Measurements from ENCODE around the gene ZNF362. TPM values are rescaled to one million over a fixed set of nuclear protein-coding genes. Genes with fewer than 3 reads are reported as not detected.

ZNF362 gene
- total and polyA plus RNA-seq, 2 of the 13 experiments (the other 11 are each of a cell fraction or from before 2014, with no cell fraction given): 8.3 to 14.2 TPM

- TF ChIP-seq ARID5B (CRISPR knock-in tag; IDR thresholded peaks at IDR 0.05) (no peak), ETV6 (CRISPR knock-in tag; conservative IDR thresholded peaks at IDR 0.05) (no peak), SAP130 (CRISPR knock-in tag; IDR thresholded peaks at IDR 0.05; ENCODE audit: low read depth) (0 out of 2 replicates have a peak, but pooled peaks have one; percentile 24), ZNF441 (CRISPR knock-in tag; IDR thresholded peaks at IDR 0.05; ENCODE audit: borderline replicate concordance) (no peak), PHF8 (CRISPR knock-in tag; IDR thresholded peaks at IDR 0.05) (no peak)
These were observed 87.2 kb downstream of the ZNF362 start (continued) for GRCh38 chr1:33343539-33343938.

DNA sequence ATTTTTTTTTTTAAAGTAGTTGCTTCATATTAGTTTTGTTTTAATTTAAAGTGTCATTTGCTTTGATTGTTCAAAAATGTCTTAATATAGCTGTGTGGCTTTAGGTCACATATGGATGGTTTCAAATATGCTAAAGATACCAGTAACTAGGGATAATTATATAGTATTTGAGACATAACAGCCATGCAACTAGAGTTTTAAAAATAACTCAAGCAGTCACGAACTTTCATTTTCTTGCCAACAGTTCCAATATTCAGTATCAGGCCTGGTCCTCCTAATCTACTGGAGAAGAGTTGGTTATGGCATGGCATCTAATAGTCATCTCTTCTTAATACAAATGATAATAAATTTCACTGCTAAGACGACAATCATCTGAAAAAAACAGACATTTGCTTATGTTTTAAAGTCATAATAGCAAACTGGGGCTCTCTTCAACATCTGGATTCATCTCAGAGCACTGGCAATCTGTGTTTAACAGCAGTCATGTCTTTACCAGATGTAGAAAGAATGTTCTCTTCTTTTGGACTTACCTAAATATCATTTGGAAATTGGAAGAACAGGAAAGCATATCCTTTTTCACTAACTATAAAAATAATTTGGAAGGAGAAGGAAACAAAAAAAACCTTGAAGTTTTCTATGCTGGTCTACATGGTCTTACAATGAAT, 88.7 kb downstream of the ZNF362 start:
- POLR2A ChIA-PET: no interaction called here
- TSS peak; percentile 1 for BruUV-seq (replicated peaks)
- Histone ChIP-seq H3K9me3 (ENCODE audit: low read length) (no peaks in the 10 kb centered on the region), H3K36me3 (replicated peaks in 1 of 2; ENCODE audit: control insufficient read depth in 1 of 2, insufficient read depth in 2 of 2, low read length in 2 of 2) (peaks cover 2 to 22% of the 10 kb centered on the region in 2 experiments; a peak in 3 of 5 replicates), H3K4me1 (ENCODE audit: insufficient read depth, low read length) (peaks cover 82% of the 10 kb centered on the region), H3K9ac (ENCODE audit: insufficient read depth, low read depth, low read length) (peak overlapping the region; percentile 64; the same call in 1 of the 2 replicates), H3K27me3 (ENCODE audit: control insufficient read depth in 1 of 2, insufficient read depth in 2 of 2, low read length in 2 of 2) (no peaks in the 10 kb centered on the region; a peak in 1 of 5 replicates), H3K4me2 (ENCODE audit: low read depth, low read length) (peak overlapping the region; percentile 88), H2AFZ (ENCODE audit: low read length) (no peak overlapping the region), H4K20me1 (ENCODE audit: insufficient read depth, low read length) (peaks cover 23% of the 10 kb centered on the region), H3K4me3 (replicated peaks in 1 of 3; ENCODE audit: insufficient read depth in 1 of 3, low read depth in 2 of 3, low read length in 3 of 3) (peak overlapping the region in 2 of 3 experiments; percentile 11 to 94; a peak in 2 of 6 replicates), H3K79me2 (ENCODE audit: insufficient read depth, low read length) (peaks cover 84% of the 10 kb centered on the region), H3K27ac (ENCODE audit: extremely low read length, insufficient read depth, low read length) (peak overlapping the region; percentile 92)
- intact Hi-C loops (cut with micrococcal nuclease; ENCODE audit: unreplicated experiment) (no loop called here), in situ Hi-C loops (cut with HindIII; ENCODE audit: extremely low pct_ligation_motif_present, low pct_unique_long_range_greater_than_20kb) (no loop called here)
- DNase-seq (ENCODE audit: low spot score) (no peak), ATAC-seq (no peak), FAIRE-seq (no peak)
- 84% methylated on average over 2 of the region's 2 CpGs for WGBS (ENCODE audit: low lambda C conversion rate)
- TF ChIP-seq MIER2 (CRISPR knock-in tag; IDR thresholded peaks at IDR 0.05) (no peak), RBFOX2 (IDR thresholded peaks at IDR 0.05; ENCODE audit: low read depth, low read length) (0 out of 2 replicates have a peak, but pooled peaks have one; percentile 50)
- CTCF ChIA-PET (ENCODE audit: low intra/inter-chr PET ratio, low total read pairs): no interaction called here

Data from HepG2 (cell line).